Measurements from ENCODE around the gene FXYD7. TPM values are rescaled to one million over a fixed set of nuclear protein-coding genes. Genes with fewer than 3 reads are reported as not detected.

FXYD7 gene
- total RNA-seq, 1 donor from 2014 or later = 0.61 TPM

GRCh38 chr19:35114353-35115176 is 28.5 kb upstream of the FXYD7 start:
- intact Hi-C loops (cut with DNase I) = no loop called here

GRCh38 chr19:35115177-35115951 is 27.7 kb upstream of the FXYD7 start, which contains the start of gene FXYD3:
Gene FXYD3 (plus strand): TSS chr19:35115823. CDS start chr19:35119377, 3,554 bp downstream.
- no peaks in the 10 kb centered on the region for H3K27me3 ChIP-seq
- DNase-seq = no peak
- peak within 1 kb of the TSS; percentile 44 for H3K4me3 ChIP-seq
- TF ChIP-seq CTCF (IDR thresholded peaks at IDR 0.05) = no peak
- intact Hi-C loops (cut with DNase I) = no loop called here
- H3K36me3 ChIP-seq = no peaks in the 10 kb centered on the region
- peaks cover 22% of the 10 kb centered on the region for H3K4me1 ChIP-seq
- no peaks in the 10 kb centered on the region for H3K9me3 ChIP-seq
- ATAC-seq = no peak
- peak within 1 kb of the TSS; percentile 71 for H3K27ac ChIP-seq

More at GRCh38 chr19:35114353-35115176, 28.5 kb upstream of the FXYD7 start:
- Histone ChIP-seq H3K27ac (peak overlapping the region; percentile 71), H3K9me3 (no peaks in the 10 kb centered on the region), H3K27me3 (no peaks in the 10 kb centered on the region), H3K4me3 (peak overlapping the region; percentile 44), H3K4me1 (peaks cover 14% of the 10 kb centered on the region), H3K36me3 (no peaks in the 10 kb centered on the region)
- peak; percentile 84 for DNase-seq
- peak; percentile 77 for ATAC-seq
- TF ChIP-seq CTCF (IDR thresholded peaks at IDR 0.05) = peak; percentile 98

- DNase-seq (no peak), ATAC-seq (peak; percentile 42)
- Histone ChIP-seq H3K9me3 (no peaks in the 10 kb centered on the region), H3K27me3 (no peaks in the 10 kb centered on the region), H3K4me1 (peaks cover 27% of the 10 kb centered on the region), H3K4me3 (peak overlapping the region; percentile 44), H3K36me3 (no peaks in the 10 kb centered on the region), H3K27ac (peak overlapping the region; percentile 71)
- TF ChIP-seq CTCF (IDR thresholded peaks at IDR 0.05) = no peak
- intact Hi-C loops (cut with DNase I) = no loop called here
Observed at GRCh38 chr19:35116072-35116801, 26.8 kb upstream of the FXYD7 start.

GRCh38 chr19:35117116-35117515 is 25.9 kb upstream of the FXYD7 start:
- H3K4me3 ChIP-seq = peak overlapping the region; percentile 44
- intact Hi-C loops (cut with DNase I) = no loop called here
- no peaks in the 10 kb centered on the region for H3K9me3 ChIP-seq
- H3K36me3 ChIP-seq = peaks cover 3% of the 10 kb centered on the region
- DNase-seq (no peak), ATAC-seq (no peak)
- peaks cover 27% of the 10 kb centered on the region for H3K4me1 ChIP-seq
- H3K27ac ChIP-seq = peak overlapping the region; percentile 71
- no peaks in the 10 kb centered on the region for H3K27me3 ChIP-seq
- no peak for TF ChIP-seq CTCF (IDR thresholded peaks at IDR 0.05)

GRCh38 chr19:35117799-35118198 is 25.3 kb upstream of the FXYD7 start:
- no peaks in the 10 kb centered on the region for H3K27me3 ChIP-seq
- intact Hi-C loops (cut with DNase I) = no loop called here
- no peaks in the 10 kb centered on the region for H3K9me3 ChIP-seq
- H3K4me1 ChIP-seq = peaks cover 27% of the 10 kb centered on the region
- peak overlapping the region; percentile 17 for H3K27ac ChIP-seq
- H3K36me3 ChIP-seq = peaks cover 3% of the 10 kb centered on the region
- H3K4me3 ChIP-seq = peak overlapping the region; percentile 44
- TF ChIP-seq CTCF (IDR thresholded peaks at IDR 0.05) = no peak
- DNase-seq (no peak), ATAC-seq (peak; percentile 8)

Measured in upper lobe of right lung (tissue), 1 donor.